HG02759 (cell line): Measurements from ENCODE around the gene CNTNAP2.

Experiments used
- ATAC-seq: cut with Tn5 transposase; IDR thresholded peaks from one replicate; pipeline ENCODE4 v1.9.1; 2021; ENCODE audit warnings: mild to moderate bottlenecking, moderate library complexity; ENCODE audit not compliant: unreplicated experiment

The CNTNAP2 gene

DNA sequence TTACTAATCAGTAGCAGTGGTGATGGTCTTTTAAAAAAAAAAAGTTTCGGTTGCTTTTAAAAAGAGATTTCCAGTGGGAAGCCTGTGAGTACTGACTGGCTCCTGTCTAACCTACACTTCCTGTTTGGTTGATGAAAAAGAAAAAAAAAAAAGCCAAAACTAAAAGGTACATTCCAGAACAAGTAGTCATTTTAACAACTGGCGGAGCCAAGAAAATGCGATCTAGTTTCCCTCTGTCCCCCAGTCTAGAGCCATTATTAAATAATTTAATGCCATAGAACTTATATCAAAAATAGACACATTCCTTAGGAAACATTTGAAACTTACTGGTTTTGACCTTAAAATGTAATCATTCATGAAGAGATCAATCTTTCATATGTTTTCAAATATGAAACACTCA, 2219.8 kb downstream of the CNTNAP2 start:
- no peak for ATAC-seq

DNA sequence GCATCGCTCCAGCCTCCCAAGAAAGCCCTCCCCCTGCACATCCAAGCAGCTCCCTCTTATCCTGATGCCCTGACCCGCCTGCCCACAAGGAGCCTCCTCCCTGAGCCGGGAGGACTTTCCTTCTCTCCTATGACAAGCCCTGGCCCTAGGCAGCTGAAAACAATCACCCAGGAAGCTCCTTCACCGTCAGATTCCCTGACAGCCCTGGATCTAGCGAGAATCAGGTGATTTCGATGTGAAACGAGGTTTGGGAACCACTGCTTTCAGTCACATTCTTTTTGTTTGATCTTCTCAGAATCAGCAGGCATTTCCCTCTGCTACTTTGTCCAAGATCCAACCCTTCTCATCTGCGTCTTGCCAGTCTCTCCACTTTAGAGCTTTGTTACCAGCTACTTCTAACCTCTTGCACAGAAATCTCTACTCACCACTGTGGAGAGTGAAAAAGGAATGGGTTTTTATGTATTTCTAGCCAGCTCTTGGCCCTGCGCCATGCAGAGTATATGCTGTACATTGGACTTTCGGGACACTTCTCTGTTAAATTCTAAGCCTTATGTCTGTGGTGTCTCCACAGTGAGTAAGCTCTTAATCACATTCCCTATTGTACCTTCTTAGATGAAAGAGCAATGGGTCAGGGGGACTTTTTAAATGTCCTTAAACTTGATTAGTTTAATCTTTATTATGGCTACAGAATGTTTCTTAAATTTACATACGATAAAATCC, 2220.8 kb downstream of the CNTNAP2 start:
- ATAC-seq, result no peak

DNA sequence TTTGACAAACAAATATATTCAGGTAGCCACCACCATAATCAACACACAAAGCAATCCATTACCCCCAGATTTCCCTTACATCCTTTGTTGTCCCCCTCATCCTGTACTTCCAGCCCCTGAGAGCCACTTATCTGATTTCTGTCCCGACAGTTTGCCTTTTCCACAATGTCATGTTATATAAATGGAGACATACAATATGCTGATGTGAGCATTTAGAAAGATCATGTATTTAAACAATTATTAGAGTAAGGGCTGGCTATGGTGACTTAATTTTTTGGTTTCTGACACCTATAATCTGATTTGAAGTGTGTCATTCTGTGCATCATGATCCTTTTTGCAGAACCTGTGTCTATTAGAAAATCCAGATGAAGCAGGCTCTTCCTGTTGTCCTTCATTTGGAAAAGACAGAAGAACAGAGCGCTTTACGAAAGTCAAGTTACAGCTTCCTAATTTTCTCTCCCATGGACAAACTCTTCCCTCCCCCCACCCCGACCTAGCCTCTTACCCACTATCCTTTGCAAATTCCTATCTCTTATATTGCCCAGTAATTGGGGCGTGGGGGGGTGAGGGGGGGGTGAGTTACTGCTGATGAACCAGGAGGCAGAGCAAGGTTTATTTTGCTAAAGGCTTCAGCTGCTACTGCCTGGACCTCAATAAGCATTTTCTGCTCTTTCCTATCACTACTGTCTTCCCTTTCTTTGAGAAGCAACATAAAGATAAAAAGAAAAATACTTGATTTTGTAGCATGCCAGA, 2221.6 kb downstream of the CNTNAP2 start:
- no peak for ATAC-seq

DNA sequence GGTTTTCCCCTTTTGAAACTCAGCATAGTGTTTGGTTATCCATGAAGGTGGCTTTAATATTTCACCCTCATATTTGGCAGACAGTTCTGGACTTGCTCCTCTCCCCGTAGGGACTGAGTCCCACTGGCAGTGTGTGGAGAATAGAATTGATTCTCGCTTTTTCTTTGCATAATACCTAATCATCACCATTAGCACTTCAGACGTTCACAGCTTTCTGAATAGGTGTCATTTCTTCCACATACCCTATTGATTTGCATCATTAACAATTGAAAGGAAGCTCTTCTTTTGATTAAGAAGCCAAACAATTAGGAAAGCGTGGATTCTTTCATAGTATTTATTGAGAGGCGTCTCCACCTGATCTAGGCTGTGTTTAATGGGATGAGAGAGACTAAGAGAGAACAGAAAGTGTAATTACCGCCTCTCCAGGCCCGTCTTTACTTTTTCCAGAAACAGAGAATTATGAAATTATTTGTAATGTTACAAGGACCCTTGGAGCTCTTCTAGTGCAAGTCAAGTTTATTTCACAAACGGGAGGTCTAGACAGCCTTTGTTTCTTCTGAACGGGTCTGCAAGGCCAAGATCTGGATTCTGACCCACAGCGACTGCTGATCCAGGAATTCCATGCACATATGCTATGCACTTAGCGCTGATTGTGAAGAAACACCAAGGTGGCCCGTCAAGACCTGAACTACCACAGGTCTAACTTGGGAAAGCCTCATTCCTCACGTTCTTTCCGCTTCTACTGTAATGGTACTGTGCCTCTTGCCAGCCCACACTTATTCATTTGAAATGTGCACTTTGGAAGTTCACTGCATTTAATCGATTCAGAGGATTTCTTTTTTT, 2224.1 kb downstream of the CNTNAP2 start:
- ATAC-seq, result no peak

DNA sequence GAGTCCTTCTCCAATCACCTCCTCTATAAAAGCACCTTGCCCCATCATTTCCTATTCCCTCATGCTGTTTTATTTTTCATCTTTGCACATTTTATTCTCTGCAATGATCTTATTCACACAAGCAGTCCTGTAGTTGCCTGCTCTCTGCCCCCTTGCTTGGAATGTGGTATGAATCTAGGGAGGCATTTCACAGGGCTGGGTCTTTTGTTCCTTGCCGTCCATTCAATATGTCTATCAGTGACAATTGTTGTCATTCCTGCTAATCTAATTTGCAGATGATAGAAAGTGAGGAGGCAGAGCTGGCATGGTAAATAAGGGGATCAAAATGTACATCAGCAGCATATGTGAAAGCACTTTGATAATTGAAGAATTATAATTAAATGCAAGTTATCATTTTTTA, 2227.8 kb downstream of the CNTNAP2 start:
- no peak for ATAC-seq

DNA sequence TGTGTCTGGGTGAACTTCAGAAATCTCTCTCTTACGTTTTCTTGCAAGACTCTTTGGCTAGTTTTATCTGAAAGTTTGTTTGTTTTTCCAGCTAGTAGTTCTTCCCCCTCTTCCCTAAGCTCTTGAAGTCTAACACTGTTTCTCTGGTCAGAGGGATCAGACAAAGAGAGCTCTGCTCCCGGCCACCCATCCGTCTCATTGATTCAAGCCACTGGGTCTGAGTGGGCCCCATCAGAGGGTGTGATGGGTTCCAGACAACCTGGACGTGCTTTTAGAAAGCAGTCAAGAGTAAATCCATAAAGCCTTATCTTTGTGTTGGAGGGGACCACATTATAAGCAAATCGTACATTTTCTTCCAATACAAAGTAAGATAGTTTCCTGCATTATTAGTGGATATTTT, 2231.4 kb downstream of the CNTNAP2 start:
- ATAC-seq, result no peak

DNA sequence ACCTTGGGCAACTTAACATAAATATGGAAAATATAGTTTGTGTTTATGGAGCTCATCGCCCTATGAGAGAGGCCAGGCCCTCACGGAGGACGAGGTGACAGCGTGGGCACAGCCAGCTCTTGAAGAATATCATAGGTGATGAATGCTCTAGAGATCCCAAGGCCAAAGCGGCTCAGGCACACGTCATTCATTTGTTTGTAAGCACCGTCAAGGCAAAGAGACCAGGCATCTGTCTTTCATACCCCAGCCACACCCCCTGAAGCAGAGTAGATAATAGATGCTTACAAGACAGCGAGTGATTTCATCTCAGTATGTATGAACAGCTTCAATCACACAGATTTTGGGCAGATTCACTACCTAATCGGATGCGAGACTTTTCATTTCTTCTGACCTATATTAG, 2231.9 kb downstream of the CNTNAP2 start:
- ATAC-seq, result no peak

DNA sequence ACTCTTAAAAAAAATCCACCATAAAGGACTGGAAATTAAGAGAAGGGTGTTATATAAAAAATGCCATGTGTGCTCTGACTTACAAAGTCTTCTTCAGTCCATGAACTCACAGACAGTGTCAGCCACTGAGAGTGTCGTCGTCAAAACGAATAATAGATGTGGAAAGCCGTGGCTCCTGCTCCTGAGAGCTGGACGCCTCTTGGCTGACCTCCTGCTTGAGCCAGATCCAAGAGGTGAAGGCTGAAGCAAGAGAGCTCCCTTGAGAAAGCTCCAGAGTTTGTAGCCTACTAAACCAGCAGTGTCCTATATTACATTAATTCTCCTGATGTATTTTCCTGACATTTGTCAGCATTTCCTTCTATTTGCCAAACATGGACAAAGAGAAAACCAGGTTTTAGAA, 2239.7 kb downstream of the CNTNAP2 start:
- no peak for ATAC-seq

DNA sequence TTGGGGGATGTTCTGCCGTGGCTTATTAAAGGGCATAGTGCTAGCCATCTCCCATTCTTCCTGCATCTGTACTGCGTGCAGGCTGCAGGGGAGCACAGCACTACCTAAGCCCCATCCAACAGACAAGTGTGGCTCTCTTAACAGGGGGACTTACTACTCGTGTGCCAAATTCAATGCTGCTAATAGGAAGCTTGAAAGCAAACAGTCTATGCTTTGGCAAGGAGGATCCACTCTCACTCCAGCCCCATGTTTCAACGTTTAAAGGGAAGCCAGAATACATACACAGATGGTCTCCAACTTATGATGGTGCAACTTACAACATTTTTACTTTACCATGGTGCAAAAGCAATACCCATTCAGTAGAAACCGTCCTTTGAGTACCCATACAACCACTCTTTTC, 2245.9 kb downstream of the CNTNAP2 start:
- ATAC-seq, result no peak

DNA sequence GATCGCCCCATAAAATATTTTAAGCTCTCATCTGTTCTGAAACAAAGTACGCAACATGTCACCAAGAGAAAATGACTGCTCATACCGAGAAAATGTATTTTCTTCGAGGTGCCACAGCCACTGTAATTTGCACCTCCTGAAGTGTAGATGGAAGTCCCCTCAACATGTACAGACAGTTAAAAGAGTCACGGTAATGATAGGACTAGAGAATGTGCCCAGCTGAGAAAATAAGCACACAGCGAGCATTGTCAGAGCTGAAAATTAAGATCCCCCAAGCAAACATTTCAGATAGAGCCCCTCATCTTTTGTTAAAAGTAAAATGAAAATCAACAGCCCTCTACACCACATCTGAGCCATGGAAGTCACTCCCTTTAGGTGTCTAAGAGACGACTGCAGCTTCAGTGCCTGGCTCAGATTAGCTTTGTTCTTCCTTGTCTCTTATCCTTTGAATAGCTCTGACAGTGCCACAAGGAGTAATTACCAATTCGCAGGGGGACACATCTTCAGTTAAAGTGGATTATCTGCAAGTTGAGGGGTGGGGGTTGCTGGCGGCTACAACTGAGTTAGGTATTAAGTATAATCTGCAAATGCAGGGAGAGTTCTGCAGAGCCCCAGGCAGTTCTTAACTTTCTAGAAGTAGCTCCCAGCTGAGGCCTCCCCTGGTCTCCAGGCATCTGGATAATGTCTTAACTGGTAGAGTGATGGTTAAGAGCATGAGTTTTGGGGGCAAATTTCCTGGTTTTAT, 2251.3 kb downstream of the CNTNAP2 start:
- ATAC-seq, result no peak

DNA sequence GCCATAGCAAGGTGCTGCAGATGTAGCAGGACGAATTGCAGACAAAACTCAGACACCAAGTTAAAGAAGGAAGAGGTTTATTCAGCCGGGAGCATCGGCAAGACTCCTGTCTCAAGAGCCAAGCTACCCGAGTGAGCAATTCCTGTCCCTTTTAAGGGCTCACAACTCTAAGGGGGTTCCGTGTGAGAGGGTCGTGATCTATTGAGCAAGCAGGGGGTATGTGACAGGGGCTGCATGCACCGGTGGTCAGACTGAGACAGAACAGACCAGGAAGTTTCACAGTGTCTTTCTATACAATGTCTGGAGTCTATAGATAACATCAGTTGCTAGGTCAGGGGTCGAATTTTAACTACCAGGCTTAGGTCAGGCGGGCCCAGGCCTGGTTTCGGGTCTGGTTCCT, 2252.0 kb downstream of the CNTNAP2 start:
- no peak for ATAC-seq

DNA sequence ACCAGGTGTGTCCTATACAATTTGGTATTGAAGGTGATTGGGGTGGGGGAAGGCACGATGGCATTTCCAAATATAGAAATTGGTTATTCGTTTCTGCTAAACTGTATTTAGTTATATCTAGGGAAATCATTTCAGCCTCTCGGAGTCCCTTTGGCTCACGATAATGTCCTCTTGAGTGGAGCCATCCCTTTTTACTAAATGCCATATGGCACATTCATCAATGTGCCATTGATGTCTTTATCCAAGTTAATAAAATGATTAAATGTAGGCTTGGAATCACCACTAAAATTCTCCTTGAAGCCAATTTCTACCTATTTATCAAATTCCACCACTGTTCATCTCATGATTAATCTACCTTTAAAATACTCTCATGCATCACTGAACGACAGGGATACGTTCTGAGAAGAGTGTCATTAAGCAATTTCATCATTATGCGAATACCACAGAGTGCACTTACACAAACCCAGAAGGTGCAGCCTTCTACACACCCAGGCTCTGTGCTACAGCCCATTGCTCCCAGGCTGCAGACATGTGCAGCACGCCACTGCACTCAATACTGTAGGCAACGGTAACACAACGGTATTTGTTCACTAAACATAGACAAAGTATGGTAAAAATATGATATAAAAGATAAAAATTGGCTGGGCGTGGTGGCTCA, 2254.8 kb downstream of the CNTNAP2 start:
- ATAC-seq, result no peak

DNA sequence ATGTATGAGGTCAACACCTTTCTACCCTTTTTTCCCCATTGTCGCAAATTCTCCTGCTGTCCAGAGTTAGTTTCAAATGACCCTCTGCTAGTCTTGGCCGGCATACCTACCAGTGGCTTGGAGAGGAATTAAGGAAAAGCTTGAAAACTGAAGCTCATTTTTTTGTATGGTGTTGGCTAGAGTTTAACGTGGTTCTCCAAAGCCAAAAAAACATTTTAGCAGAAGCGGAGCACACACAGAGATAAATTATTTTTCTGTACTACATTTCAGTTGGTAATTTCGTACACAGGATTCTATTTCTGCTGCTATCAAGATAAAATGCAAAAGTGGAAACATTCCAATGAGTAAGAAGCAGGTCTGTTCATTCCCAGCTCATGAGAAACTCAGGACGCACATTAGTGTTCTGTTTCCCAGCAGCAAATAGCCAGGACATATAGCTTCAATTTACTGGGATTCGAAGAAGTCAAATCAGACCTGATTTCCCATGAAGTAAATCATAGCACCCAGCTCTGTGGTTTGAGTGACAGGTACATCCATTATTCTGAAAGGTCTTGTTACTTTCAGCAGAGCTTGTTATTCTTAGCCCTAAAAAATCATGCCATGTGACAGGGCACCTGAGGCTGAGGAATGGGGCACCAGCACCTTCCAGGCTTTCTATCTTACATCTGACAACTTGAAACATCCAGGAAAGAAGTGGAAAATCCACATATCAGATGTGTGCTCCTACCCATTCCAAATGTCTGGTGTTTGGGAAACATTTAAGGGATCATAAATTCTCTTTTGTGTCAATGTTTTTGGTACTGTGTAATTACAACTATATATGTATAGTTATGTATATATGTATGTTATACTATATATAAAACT, 2258.0 kb downstream of the CNTNAP2 start:
- ATAC-seq, result no peak

DNA sequence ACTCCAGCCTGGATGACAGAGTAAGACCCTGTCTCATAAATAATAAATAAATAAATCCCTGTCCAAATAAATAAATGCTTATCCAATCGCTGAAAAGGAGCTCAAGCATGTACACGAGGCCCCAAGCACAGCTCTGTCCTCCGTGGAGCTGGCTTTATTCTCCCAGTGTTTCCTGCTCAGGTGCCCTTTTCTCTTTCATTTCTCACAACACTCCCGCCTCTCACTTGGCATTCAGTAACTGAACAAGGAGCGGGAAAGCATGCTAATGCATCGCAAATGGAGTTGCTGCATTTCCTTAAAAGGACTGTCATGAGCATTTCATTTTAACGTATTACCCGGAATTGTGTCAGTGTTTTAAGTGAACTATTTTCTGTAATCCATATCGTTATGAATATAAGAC, 2263.1 kb downstream of the CNTNAP2 start:
- ATAC-seq, result no peak

DNA sequence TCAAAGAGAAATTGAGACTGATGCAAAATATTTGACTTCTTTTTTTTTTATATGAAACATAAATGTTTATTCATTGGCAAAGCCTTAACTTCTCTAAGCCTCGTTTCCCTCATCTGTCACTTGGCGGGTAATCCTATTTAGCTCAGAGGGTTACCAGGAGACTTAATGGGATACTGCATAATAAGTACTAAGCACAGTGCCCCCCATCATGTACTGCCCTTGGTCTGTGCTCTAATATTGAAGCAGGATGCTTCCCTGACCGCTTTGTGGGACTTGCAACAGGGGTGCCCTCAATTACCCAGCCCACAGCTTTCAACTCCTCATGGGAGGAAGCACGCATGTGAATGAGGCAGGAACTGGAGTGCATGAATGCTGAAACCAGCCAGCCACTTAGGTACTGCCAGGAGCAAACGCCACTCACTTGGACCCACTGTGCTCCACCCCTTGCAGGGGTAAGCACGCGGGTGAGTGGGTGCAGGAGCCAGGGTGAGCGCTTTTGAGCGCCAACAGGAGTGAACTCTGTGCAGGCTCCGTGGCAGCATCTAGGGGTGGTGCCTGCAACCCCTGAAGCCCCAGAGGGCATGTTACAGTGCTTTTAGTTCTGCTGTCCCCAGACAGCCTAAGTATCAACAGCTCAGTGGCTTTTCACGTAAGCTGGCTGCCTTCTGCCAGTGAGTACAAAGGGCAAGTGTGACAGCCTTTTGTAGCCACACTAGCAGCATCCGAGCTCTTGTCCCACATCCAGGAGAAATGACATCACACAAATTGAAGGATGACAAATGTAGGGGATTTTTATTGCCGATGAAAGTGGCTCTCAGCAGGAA, 2264.2 kb downstream of the CNTNAP2 start:
- ATAC-seq, result no peak

DNA sequence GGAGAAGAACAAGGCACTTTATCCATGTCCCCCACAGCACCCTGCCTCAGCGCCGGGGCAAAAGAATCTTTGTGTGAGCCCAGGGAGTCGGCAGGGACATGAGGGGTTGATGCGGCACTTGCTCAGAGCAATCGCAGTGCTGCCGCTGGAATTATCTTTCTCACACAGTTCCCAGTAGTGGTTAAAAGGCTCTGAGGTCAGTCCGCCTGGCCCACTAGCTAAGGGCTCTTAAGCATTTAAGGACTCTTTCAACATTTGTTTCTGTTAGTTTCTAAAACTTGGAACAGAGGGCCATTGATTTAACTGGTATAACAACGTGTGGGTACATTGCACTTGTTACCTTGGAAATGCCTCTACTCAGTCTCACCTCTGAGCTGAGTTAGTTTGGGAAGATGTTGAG, 2266.0 kb downstream of the CNTNAP2 start:
- ATAC-seq, result no peak

DNA sequence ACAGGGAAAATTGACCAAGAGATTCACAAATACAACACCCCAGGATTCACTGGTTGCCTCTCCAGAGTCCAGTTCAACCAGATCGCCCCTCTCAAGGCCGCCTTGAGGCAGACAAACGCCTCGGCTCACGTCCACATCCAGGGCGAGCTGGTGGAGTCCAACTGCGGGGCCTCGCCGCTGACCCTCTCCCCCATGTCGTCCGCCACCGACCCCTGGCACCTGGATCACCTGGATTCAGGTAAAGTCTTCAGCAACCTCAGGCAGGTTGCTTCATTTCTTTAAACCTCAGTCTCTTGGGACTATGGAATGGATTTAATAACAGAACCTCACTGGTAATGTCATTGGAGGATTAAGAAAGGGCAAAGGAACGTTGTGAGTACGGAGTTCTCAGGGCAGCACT, 2267.1 kb downstream of the CNTNAP2 start:
- ATAC-seq, result no peak

DNA sequence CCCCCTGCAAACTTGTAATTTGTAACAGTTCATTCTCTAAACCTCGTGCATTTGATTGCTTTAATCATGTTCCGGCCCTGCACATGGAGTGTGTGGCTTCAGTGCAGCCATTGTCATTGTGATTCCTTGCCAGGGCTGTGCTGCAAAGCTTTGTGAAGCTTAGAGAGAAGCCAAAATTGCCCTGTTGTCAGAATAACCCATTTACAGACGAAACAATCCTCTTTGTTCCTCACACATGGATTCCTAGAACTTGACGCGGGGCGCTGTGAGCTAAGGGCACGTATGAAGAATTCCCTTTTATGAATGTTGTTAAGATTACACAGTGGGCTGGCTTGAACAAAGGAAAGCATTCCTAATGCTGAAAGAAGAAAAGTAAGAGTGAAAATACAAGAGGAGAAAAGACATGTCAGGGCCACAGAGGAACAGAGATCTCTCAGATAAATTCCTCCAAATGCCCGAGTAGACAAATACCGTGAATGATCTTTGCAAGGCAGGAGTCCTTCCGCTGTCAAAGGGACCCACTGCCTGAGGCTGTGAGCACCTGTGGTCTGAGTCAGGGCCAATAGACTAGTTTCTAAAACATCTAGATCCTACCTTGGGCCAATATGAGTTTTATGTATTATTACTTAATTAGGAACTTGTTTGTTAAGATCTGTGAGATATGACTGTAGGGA, 2268.5 kb downstream of the CNTNAP2 start:
- ATAC-seq, result no peak
